SK-N-DZ (cell line): ENCODE data around the gene F2RL2.
"Not testable (repeated sequence)": the region's sequence is repeated elsewhere in the genome, so short reads cannot be mapped to it uniquely, and the experiment has no call there.

Source experiments
- DNase-seq: peaks from one replicate; pipeline ENCODE4 v3.0.0-alpha.2; 2015; ENCODE audit warnings: low spot score

The F2RL2 gene

GRCh38 chr5:76622076-76622475 lies 1.1 kb downstream of the F2RL2 start:
- DNase-seq = no peak

- no peak for DNase-seq
Measured at GRCh38 chr5:76620166-76620565, 3.0 kb downstream of the F2RL2 start.

- no peak for DNase-seq
Measured at GRCh38 chr5:76617675-76618074, 5.5 kb downstream of the F2RL2 start.

- no peak for DNase-seq
Measured at GRCh38 chr5:76617229-76617628, 6.0 kb downstream of the F2RL2 start.

- DNase-seq = no peak
Measured at GRCh38 chr5:76616206-76616605, 7.0 kb downstream of the F2RL2 start.

- no peak for DNase-seq
Measured at GRCh38 chr5:76615759-76616158, 7.4 kb downstream of the F2RL2 start.

- DNase-seq = no peak
Measured at GRCh38 chr5:76612942-76613341, 10.3 kb downstream of the F2RL2 start.

GRCh38 chr5:76610196-76610595 lies 13.0 kb downstream of the F2RL2 start:
- DNase-seq = no peak

GRCh38 chr5:76608833-76609232 lies 14.4 kb downstream of the F2RL2 start:
- no peak for DNase-seq

- DNase-seq = no peak
Measured at GRCh38 chr5:76607353-76607871, 15.8 kb downstream of the F2RL2 start.

GRCh38 chr5:76606701-76607100 lies 16.5 kb downstream of the F2RL2 start:
- no peak for DNase-seq

- DNase-seq = no peak
Measured at GRCh38 chr5:76604838-76605237, 18.4 kb downstream of the F2RL2 start.

- DNase-seq = not testable (repeated sequence)
Measured at GRCh38 chr5:76603991-76604390, 19.2 kb downstream of the F2RL2 start.

- no peak for DNase-seq
Measured at GRCh38 chr5:76602094-76602726, 21.0 kb downstream of the F2RL2 start.

- DNase-seq = peak; percentile 42
Measured at GRCh38 chr5:76601470-76601869, 21.7 kb downstream of the F2RL2 start.

GRCh38 chr5:76600716-76601115 lies 22.5 kb downstream of the F2RL2 start:
- no peak for DNase-seq

GRCh38 chr5:76598531-76598930 lies 24.7 kb downstream of the F2RL2 start:
- no peak for DNase-seq

GRCh38 chr5:76595755-76596481 lies 27.3 kb downstream of the F2RL2 start:
- no peak for DNase-seq

- no peak for DNase-seq
Measured at GRCh38 chr5:76594107-76594506, 29.1 kb downstream of the F2RL2 start.

GRCh38 chr5:76592692-76593091 lies 30.5 kb downstream of the F2RL2 start:
- DNase-seq = no peak

- no peak for DNase-seq
Measured at GRCh38 chr5:76591366-76591765, 31.8 kb downstream of the F2RL2 start.

- DNase-seq = no peak
Measured at GRCh38 chr5:76590027-76590426, 33.2 kb downstream of the F2RL2 start.

GRCh38 chr5:76586531-76586930 lies 36.7 kb downstream of the F2RL2 start:
- DNase-seq = no peak
